Jurkat, Clone E6-1 (cell line): ENCODE results near the gene TCF7L2.

ENCODE experiments used
- DNase-seq: peaks from one replicate; pipeline ENCODE4 v3.0.0-alpha.2; 2011; ENCODE audit warnings: low read depth, low spot score
- H3K4me3 ChIP-seq: 2 replicates; pipeline ENCODE4 v1.5.1; 2011; ENCODE audit warnings: mild to moderate bottlenecking, low read length, control low read depth, moderate library complexity

The TCF7L2 gene

GRCh38 chr10:113073549-113074189 lies 123.6 kb downstream of the TCF7L2 start:
- no peak for DNase-seq
- no peak overlapping the region for H3K4me3 ChIP-seq

GRCh38 chr10:113076949-113077348 lies 126.9 kb downstream of the TCF7L2 start:
- no peak for DNase-seq
- H3K4me3 ChIP-seq, result no peak overlapping the region

GRCh38 chr10:113078282-113078907 lies 128.3 kb downstream of the TCF7L2 start:
- no peak overlapping the region for H3K4me3 ChIP-seq
- no peak for DNase-seq

- DNase-seq, result no peak
- no peak overlapping the region for H3K4me3 ChIP-seq
Observed at GRCh38 chr10:113080061-113080924, 130.2 kb downstream of the TCF7L2 start.

GRCh38 chr10:113080925-113081229 lies 130.8 kb downstream of the TCF7L2 start:
- DNase-seq, result no peak
- no peak overlapping the region for H3K4me3 ChIP-seq

GRCh38 chr10:113084031-113084430 lies 134.0 kb downstream of the TCF7L2 start:
- DNase-seq, result no peak

GRCh38 chr10:113085776-113086175 lies 135.7 kb downstream of the TCF7L2 start:
- DNase-seq, result no peak
- no peak overlapping the region for H3K4me3 ChIP-seq

More at GRCh38 chr10:113084031-113084430, 134.0 kb downstream of the TCF7L2 start:
- H3K4me3 ChIP-seq, result no peak overlapping the region

- H3K4me3 ChIP-seq, result no peak overlapping the region
- no peak for DNase-seq
Observed at GRCh38 chr10:113086282-113086681, 136.2 kb downstream of the TCF7L2 start.

GRCh38 chr10:113087165-113088029 lies 137.3 kb downstream of the TCF7L2 start:
- DNase-seq, result no peak

GRCh38 chr10:113088194-113088593 lies 138.1 kb downstream of the TCF7L2 start:
- no peak overlapping the region for H3K4me3 ChIP-seq
- DNase-seq, result no peak

More at GRCh38 chr10:113087165-113088029, 137.3 kb downstream of the TCF7L2 start:
- H3K4me3 ChIP-seq, result no peak overlapping the region

- DNase-seq, result no peak
- H3K4me3 ChIP-seq, result no peak overlapping the region
Observed at GRCh38 chr10:113089551-113089950, 139.5 kb downstream of the TCF7L2 start.

- H3K4me3 ChIP-seq, result no peak overlapping the region
- DNase-seq, result no peak
Observed at GRCh38 chr10:113091920-113092319, 141.9 kb downstream of the TCF7L2 start.

- no peak overlapping the region for H3K4me3 ChIP-seq
- DNase-seq, result no peak
Observed at GRCh38 chr10:113093188-113094113, 143.4 kb downstream of the TCF7L2 start.

- peak; percentile 47 for DNase-seq
- no peak overlapping the region for H3K4me3 ChIP-seq
Observed at GRCh38 chr10:113094114-113094486, 144.1 kb downstream of the TCF7L2 start.

GRCh38 chr10:113095419-113096127 lies 145.5 kb downstream of the TCF7L2 start:
- no peak for DNase-seq
- H3K4me3 ChIP-seq, result no peak overlapping the region

GRCh38 chr10:113096128-113096996 lies 146.3 kb downstream of the TCF7L2 start:
- no peak for DNase-seq

GRCh38 chr10:113097036-113097435 lies 147.0 kb downstream of the TCF7L2 start:
- H3K4me3 ChIP-seq, result no peak overlapping the region
- DNase-seq, result no peak

More at GRCh38 chr10:113096128-113096996, 146.3 kb downstream of the TCF7L2 start:
- no peak overlapping the region for H3K4me3 ChIP-seq
